Measurements from ENCODE around the gene LTK. TPM values are rescaled to one million over a fixed set of nuclear protein-coding genes. Genes with fewer than 3 reads are reported as not detected.

Gene LTK
- polyA plus RNA-seq, 1 donor (not counting 4 experiments of a cell fraction or from before 2014, with no cell fraction given): not detected

DNA sequence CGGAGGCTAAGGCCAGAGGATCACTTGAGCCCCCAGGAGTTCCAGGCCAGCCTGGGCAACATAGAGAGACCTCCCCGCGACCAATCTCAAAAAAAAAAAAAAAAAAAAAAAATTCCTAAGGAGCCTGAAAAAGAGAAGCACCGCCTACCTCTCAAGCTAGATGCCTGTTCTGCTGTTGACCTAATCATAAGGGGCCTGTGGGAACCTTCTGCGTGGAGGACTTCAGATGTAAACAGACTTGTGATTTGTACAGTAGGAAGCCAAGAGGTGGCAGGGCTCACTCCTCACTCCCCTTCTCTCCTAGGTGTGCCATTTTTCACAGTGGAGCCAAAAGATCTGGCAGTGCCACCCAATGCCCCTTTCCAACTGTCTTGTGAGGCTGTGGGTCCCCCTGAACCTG, 48.6 kb upstream of the LTK start:
- DNase-seq (ENCODE audit: low read depth, low spot score) (no peak), FAIRE-seq (no peak)
- Histone ChIP-seq H3K4me3 (ENCODE audit: control insufficient read depth in 2 of 3, extremely low read depth in 1 of 3, insufficient read depth in 2 of 3, low read depth in 1 of 3, low read length in 3 of 3) (no peak overlapping the region), H3K9me3 (ENCODE audit: control insufficient read depth, low read depth, low read length) (no peaks in the 10 kb centered on the region), H2AFZ (ENCODE audit: control insufficient read depth, low read length) (no peak overlapping the region), H3K27ac (ENCODE audit: control insufficient read depth, insufficient read depth, low read length) (no peak overlapping the region), H3K36me3 (ENCODE audit: control insufficient read depth in 2 of 2, extremely low read depth in 1 of 2, insufficient read depth in 2 of 2, low read length in 2 of 2) (peaks cover 0 to 6% of the 10 kb centered on the region in 2 experiments), H3K9me1 (ENCODE audit: control insufficient read depth, extremely low read depth, insufficient read depth, low read length) (no peaks in the 10 kb centered on the region), H3K79me2 (ENCODE audit: control insufficient read depth, insufficient read depth, low read length) (no peaks in the 10 kb centered on the region), H4K20me1 (ENCODE audit: control insufficient read depth, extremely low read depth, insufficient read depth, low read length) (no peaks in the 10 kb centered on the region), H3K4me1 (ENCODE audit: control insufficient read depth, extremely low read depth, insufficient read depth, low read length) (peaks cover 11% of the 10 kb centered on the region), H3K9ac (ENCODE audit: control insufficient read depth, extremely low read depth, insufficient read depth, low read length) (no peak overlapping the region), H3K4me2 (ENCODE audit: control insufficient read depth, extremely low read depth, insufficient read depth, low read depth, low read length) (no peak overlapping the region), H3K27me3 (ENCODE audit: control insufficient read depth, extremely low read depth, insufficient read depth, low read length) (no peaks in the 10 kb centered on the region)
- dilution Hi-C loops (cut with MboI; ENCODE audit: extremely low pct_ligation_motif_present, low sequenced_read_pairs): no loop called here
- no peak for TF ChIP-seq EZH2 (IDR thresholded peaks at IDR 0.05; ENCODE audit: low read length)
- TF ChIP-seq, protein P1, sequence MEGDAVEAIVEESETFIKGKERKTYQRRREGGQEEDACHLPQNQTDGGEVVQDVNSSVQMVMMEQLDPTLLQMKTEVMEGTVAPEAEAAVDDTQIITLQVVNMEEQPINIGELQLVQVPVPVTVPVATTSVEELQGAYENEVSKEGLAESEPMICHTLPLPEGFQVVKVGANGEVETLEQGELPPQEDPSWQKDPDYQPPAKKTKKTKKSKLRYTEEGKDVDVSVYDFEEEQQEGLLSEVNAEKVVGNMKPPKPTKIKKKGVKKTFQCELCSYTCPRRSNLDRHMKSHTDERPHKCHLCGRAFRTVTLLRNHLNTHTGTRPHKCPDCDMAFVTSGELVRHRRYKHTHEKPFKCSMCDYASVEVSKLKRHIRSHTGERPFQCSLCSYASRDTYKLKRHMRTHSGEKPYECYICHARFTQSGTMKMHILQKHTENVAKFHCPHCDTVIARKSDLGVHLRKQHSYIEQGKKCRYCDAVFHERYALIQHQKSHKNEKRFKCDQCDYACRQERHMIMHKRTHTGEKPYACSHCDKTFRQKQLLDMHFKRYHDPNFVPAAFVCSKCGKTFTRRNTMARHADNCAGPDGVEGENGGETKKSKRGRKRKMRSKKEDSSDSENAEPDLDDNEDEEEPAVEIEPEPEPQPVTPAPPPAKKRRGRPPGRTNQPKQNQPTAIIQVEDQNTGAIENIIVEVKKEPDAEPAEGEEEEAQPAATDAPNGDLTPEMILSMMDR (optimal IDR thresholded peaks at IDR 0.05 in 1 of 3, IDR thresholded peaks at IDR 0.05 in 1 of 3, conservative IDR thresholded peaks at IDR 0.05 in 1 of 3; ENCODE audit: extremely low read depth in 1 of 3, insufficient read depth in 2 of 3, low read length in 3 of 3): no peak

DNA sequence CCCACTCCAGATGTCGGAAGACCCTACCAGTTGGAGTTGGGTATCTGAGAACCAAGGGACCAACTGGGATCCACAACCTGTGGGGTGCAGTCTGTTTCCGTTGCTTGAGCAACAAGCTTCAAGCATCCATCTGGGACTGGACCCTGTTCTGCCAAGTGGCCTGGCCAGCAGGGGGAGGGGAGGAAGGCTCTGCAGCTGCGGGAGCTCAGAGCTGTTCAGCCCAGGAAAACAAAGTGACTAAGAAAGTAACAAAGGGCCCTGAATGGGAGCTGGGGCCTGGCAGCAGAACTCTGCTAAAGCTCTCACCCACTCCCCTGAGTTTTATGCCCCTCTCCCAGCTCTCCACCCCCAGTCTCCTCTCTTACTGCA, 48.1 kb upstream of the LTK start:
- H3K79me2 ChIP-seq (ENCODE audit: control insufficient read depth, insufficient read depth, low read length): no peaks in the 10 kb centered on the region
- H2AFZ ChIP-seq (ENCODE audit: control insufficient read depth, low read length): no peak overlapping the region
- no peaks in the 10 kb centered on the region for H4K20me1 ChIP-seq (ENCODE audit: control insufficient read depth, extremely low read depth, insufficient read depth, low read length)
- no peak overlapping the region for H3K4me3 ChIP-seq (ENCODE audit: control insufficient read depth in 2 of 3, extremely low read depth in 1 of 3, insufficient read depth in 2 of 3, low read depth in 1 of 3, low read length in 3 of 3)
- H3K27me3 ChIP-seq (ENCODE audit: control insufficient read depth, extremely low read depth, insufficient read depth, low read length): no peaks in the 10 kb centered on the region
- DNase-seq (ENCODE audit: low read depth, low spot score) (no peak), FAIRE-seq (no peak)
- peaks cover 11% of the 10 kb centered on the region for H3K4me1 ChIP-seq (ENCODE audit: control insufficient read depth, extremely low read depth, insufficient read depth, low read length)
- H3K9ac ChIP-seq (ENCODE audit: control insufficient read depth, extremely low read depth, insufficient read depth, low read length): no peak overlapping the region
- H3K4me2 ChIP-seq (ENCODE audit: control insufficient read depth, extremely low read depth, insufficient read depth, low read depth, low read length): no peak overlapping the region
- peaks cover 0 to 6% of the 10 kb centered on the region in 2 experiments for H3K36me3 ChIP-seq (ENCODE audit: control insufficient read depth in 2 of 2, extremely low read depth in 1 of 2, insufficient read depth in 2 of 2, low read length in 2 of 2)
- dilution Hi-C loops (cut with MboI; ENCODE audit: extremely low pct_ligation_motif_present, low sequenced_read_pairs): no loop called here
- TF ChIP-seq, protein P1 (optimal IDR thresholded peaks at IDR 0.05 in 1 of 3, IDR thresholded peaks at IDR 0.05 in 1 of 3, conservative IDR thresholded peaks at IDR 0.05 in 1 of 3; ENCODE audit: extremely low read depth in 1 of 3, insufficient read depth in 2 of 3, low read length in 3 of 3): no peak
- TF ChIP-seq EZH2 (IDR thresholded peaks at IDR 0.05; ENCODE audit: low read length): no peak
- H3K9me1 ChIP-seq (ENCODE audit: control insufficient read depth, extremely low read depth, insufficient read depth, low read length): no peaks in the 10 kb centered on the region
- no peaks in the 10 kb centered on the region for H3K9me3 ChIP-seq (ENCODE audit: control insufficient read depth, low read depth, low read length)
- H3K27ac ChIP-seq (ENCODE audit: control insufficient read depth, insufficient read depth, low read length): no peak overlapping the region
